Measurements from ENCODE around the gene OSBPL8. TPM values are rescaled to one million over a fixed set of nuclear protein-coding genes. Genes with fewer than 3 reads are reported as not detected.
"Not testable (repeated sequence)": the region's sequence is repeated elsewhere in the genome, so short reads cannot be mapped to it uniquely, and the experiment has no call there.

The OSBPL8 gene
- total and polyA plus RNA-seq, 2 experiments from 2014 or later = 20.1 to 82.5 TPM

DNA sequence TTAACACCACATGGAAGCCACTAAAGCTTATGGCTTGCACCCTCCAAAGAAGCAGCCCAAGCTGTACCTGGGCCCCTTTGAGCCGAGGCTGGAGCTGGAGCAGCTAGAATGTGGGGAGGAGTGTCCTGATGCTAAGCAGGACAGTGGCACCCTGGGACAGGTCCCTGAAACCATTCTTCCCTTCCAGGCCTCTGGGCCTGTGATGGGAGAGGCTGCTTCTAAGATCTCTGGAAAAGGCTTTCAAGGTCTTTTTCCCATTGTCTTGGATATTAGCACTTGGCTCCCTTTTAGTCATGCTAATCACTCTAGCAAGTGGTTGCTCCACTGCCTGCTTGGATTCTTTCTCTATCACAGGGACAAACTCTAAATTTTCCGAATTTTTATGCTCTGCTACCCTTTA, 40.9 kb downstream of the OSBPL8 start:
- H3K27ac ChIP-seq = no peak overlapping the region
- WGBS (ENCODE audit: low lambda C conversion rate, missing lambda C conversion rate) = 95% methylated on average over 2 of the region's 2 CpGs
- TF ChIP-seq, protein P1, sequence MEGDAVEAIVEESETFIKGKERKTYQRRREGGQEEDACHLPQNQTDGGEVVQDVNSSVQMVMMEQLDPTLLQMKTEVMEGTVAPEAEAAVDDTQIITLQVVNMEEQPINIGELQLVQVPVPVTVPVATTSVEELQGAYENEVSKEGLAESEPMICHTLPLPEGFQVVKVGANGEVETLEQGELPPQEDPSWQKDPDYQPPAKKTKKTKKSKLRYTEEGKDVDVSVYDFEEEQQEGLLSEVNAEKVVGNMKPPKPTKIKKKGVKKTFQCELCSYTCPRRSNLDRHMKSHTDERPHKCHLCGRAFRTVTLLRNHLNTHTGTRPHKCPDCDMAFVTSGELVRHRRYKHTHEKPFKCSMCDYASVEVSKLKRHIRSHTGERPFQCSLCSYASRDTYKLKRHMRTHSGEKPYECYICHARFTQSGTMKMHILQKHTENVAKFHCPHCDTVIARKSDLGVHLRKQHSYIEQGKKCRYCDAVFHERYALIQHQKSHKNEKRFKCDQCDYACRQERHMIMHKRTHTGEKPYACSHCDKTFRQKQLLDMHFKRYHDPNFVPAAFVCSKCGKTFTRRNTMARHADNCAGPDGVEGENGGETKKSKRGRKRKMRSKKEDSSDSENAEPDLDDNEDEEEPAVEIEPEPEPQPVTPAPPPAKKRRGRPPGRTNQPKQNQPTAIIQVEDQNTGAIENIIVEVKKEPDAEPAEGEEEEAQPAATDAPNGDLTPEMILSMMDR (IDR thresholded peaks at IDR 0.05; ENCODE audit: poor library complexity) = no peak
- TF ChIP-seq EZH2 (IDR thresholded peaks at IDR 0.05; ENCODE audit: borderline replicate concordance) = no peak
- TF ChIP-seq EZH2phosphoT487 (IDR thresholded peaks at IDR 0.05; ENCODE audit: low read depth, severe bottlenecking, unreplicated experiment) = no peak
- no peak for DNase-seq (ENCODE audit: low spot score)
- H3K4me3 ChIP-seq = no peak overlapping the region
- H3K4me1 ChIP-seq (ENCODE audit: insufficient read depth) = no peaks in the 10 kb centered on the region
- H4K20me1 ChIP-seq (ENCODE audit: insufficient read depth, poor library complexity, severe bottlenecking) = no peaks in the 10 kb centered on the region
- no peaks in the 10 kb centered on the region for H3K9me3 ChIP-seq (ENCODE audit: low read depth)
- no peak overlapping the region for H3K4me2 ChIP-seq
- H2AFZ ChIP-seq = no peak overlapping the region
- H3K36me3 ChIP-seq (replicated peaks; ENCODE audit: insufficient read depth, low read depth) = no peaks in the 10 kb centered on the region
- no peaks in the 10 kb centered on the region for H3K9me2 ChIP-seq (replicated peaks; ENCODE audit: insufficient read depth)
- H3K79me2 ChIP-seq = peaks cover 56% of the 10 kb centered on the region
- H3K27me3 ChIP-seq = no peaks in the 10 kb centered on the region

DNA sequence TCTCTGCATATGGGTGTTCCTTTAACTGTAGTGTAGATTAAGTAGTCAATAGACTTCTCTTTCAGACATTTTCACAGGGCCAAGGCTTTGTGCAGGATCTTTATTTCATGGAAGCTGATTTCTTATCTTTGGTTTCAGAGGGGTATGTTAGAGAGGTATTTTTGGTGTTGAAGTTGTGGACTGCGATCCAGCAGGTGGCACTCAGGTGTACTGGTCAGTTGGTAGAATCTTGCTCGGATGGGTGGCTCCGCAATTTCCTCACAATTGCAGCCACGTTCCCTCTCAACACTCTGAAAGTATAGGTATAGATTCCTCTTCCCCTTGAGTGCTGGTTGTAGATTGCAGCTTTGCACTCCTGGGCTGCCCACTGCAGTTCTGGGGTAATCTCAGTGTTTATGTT, 44.3 kb downstream of the OSBPL8 start:
- Histone ChIP-seq H3K9me2 (replicated peaks; ENCODE audit: insufficient read depth) (no peaks in the 10 kb centered on the region), H3K4me2 (no peak overlapping the region), H3K36me3 (replicated peaks; ENCODE audit: insufficient read depth, low read depth) (no peaks in the 10 kb centered on the region), H3K79me2 (peaks cover 43% of the 10 kb centered on the region), H3K27me3 (no peaks in the 10 kb centered on the region), H3K27ac (no peak overlapping the region), H3K9me3 (ENCODE audit: low read depth) (peaks cover 3% of the 10 kb centered on the region), H2AFZ (no peak overlapping the region), H4K20me1 (ENCODE audit: insufficient read depth, poor library complexity, severe bottlenecking) (no peaks in the 10 kb centered on the region), H3K4me3 (no peak overlapping the region), H3K4me1 (ENCODE audit: insufficient read depth) (no peaks in the 10 kb centered on the region)
- TF ChIP-seq EZH2 (IDR thresholded peaks at IDR 0.05; ENCODE audit: borderline replicate concordance) = no peak
- TF ChIP-seq, protein P1 (IDR thresholded peaks at IDR 0.05; ENCODE audit: poor library complexity) = no peak
- no peak for TF ChIP-seq EZH2phosphoT487 (IDR thresholded peaks at IDR 0.05; ENCODE audit: low read depth, severe bottlenecking, unreplicated experiment)
- DNase-seq (ENCODE audit: low spot score) = no peak
- WGBS (ENCODE audit: low lambda C conversion rate, missing lambda C conversion rate) = 94% methylated on average over 4 of the region's 4 CpGs

DNA sequence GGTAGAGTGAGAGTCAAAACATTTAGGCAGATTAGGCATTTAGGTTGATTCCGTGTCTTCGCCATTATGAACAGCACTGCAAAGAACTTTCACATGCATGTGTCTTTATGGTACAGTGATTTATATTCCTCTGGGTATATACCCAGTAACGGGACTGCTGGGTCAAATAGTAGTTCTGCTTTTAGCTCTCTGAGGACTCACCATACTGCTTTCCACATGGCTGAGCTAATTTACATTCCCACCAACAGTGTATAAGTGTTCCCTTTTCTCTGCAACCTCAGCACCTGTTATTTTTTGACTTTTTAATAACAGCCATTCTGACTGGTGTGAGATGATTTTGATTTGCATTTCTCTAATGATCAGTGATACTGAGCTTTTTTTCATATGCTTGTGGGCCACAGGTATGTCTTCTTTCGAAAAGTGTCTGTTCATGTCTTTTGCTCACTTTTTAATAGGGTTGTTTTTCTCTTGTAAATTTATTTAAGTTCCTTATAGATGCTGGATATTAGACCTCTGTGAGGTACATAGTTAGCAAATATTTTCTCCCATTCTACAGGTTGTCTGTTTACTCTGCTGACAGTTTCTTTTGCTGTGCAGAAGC, 48.4 kb downstream of the OSBPL8 start:
- H3K27ac ChIP-seq; H4K20me1 ChIP-seq (ENCODE audit: insufficient read depth, poor library complexity, severe bottlenecking); H3K9me2 ChIP-seq (replicated peaks; ENCODE audit: insufficient read depth); H3K9me3 ChIP-seq (ENCODE audit: low read depth); H3K27me3 ChIP-seq; DNase-seq (ENCODE audit: low spot score); H3K4me1 ChIP-seq (ENCODE audit: insufficient read depth); H2AFZ ChIP-seq; H3K36me3 ChIP-seq (replicated peaks; ENCODE audit: insufficient read depth, low read depth); H3K4me2 ChIP-seq; H3K4me3 ChIP-seq: not testable (repeated sequence)
- peaks cover 32% of the 10 kb centered on the region for H3K79me2 ChIP-seq
- 94% methylated on average over 4 of the region's 4 CpGs for WGBS (ENCODE audit: low lambda C conversion rate, missing lambda C conversion rate)

DNA sequence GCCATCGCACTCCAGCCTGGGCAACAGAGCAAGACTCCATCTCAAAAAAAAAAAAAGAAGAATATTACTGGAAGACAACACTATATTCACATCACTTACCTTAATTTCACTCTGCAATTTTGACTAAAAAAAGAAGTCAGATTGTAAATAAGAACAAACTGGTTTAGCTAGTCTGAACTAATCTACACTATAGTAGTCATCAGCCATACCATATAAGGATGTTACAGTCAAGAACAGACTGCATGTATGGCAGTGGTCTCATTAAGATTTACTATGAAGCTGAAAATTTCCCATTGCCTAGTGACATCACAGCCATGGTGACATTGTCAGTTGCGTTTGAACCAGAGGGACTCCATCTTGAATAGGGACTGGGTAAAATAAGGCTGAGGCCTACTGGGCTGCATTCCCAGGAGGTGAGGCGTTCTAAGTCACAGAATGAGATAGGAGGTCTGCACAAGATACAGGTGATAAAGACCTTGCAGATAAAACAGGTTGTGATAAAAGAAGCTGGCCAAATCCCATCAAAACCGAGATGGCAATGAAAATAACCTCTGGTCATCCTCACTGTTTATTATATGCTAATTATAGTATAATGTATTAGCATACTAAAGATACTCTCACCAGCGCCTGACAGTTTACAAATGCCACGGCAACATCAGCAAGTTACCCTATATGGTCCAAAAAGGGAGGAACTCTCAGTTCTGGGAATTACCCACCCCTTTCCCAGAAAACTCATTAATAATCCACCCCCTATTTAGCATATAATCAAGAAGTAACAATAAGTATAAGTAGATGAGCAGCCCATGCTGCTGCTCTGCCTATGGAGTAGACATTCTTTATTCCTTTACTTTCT, 51.2 kb downstream of the OSBPL8 start:
- Histone ChIP-seq H3K4me1 (ENCODE audit: insufficient read depth) (no peaks in the 10 kb centered on the region), H3K9me2 (replicated peaks; ENCODE audit: insufficient read depth) (no peaks in the 10 kb centered on the region), H3K27me3 (no peaks in the 10 kb centered on the region), H3K27ac (no peak overlapping the region), H3K4me3 (no peak overlapping the region), H3K79me2 (peaks cover 29% of the 10 kb centered on the region), H4K20me1 (ENCODE audit: insufficient read depth, poor library complexity, severe bottlenecking) (no peaks in the 10 kb centered on the region), H3K4me2 (no peak overlapping the region), H3K9me3 (ENCODE audit: low read depth) (peaks cover 3% of the 10 kb centered on the region), H2AFZ (no peak overlapping the region), H3K36me3 (replicated peaks; ENCODE audit: insufficient read depth, low read depth) (no peaks in the 10 kb centered on the region)
- WGBS (ENCODE audit: low lambda C conversion rate, missing lambda C conversion rate) = 92% methylated on average over 6 of the region's 6 CpGs
- TF ChIP-seq, protein P1 (IDR thresholded peaks at IDR 0.05; ENCODE audit: poor library complexity) = no peak
- TF ChIP-seq EZH2 (IDR thresholded peaks at IDR 0.05; ENCODE audit: borderline replicate concordance) = no peak
- no peak for TF ChIP-seq EZH2phosphoT487 (IDR thresholded peaks at IDR 0.05; ENCODE audit: low read depth, severe bottlenecking, unreplicated experiment)
- DNase-seq (ENCODE audit: low spot score) = no peak
